Stimulated activated CD8-positive, alpha-beta memory T cell treated with anti-CD3 and anti-CD28 coated beads, Interleukin-7, amount 100 ng/mL, for 1 hour (primary cell): ENCODE data around the gene SCN11A.

Source experiments
- DNase-seq, 2 donors: peaks; one replicate each; pipeline ENCODE4 v3.0.0-alpha.2; 2020; ENCODE audit warnings: low read depth in 2 of 2

Gene SCN11A

GRCh38 chr3:39051649-39052561 is at the start of gene SCN11A, which contains the start of gene WDR48:
TSS of gene SCN11A (minus strand) at chr3:39051944. CDS start at chr3:38950362, 101,582 bp downstream.
TSS of gene WDR48 (plus strand) at chr3:39052016. CDS start at chr3:39052026, 10 bp downstream.
- DNase-seq = peak; percentile 82 to 84

- no peak for DNase-seq
These were observed 49.4 kb upstream of the SCN11A start for GRCh38 chr3:39101022-39101689.

GRCh38 chr3:39100500-39100886 is 48.7 kb upstream of the SCN11A start:
- DNase-seq = no peak

- no peak for DNase-seq
These were observed 48.2 kb upstream of the SCN11A start for GRCh38 chr3:39099738-39100499.

- DNase-seq = no peak
These were observed 47.5 kb upstream of the SCN11A start for GRCh38 chr3:39099242-39099641.

GRCh38 chr3:39098473-39099000 is 46.8 kb upstream of the SCN11A start:
- no peak for DNase-seq

- DNase-seq = no peak
These were observed 46.1 kb upstream of the SCN11A start for GRCh38 chr3:39097716-39098472.

- DNase-seq = no peak
These were observed 45.0 kb upstream of the SCN11A start for GRCh38 chr3:39096775-39097174.

- no peak for DNase-seq
These were observed 44.0 kb upstream of the SCN11A start for GRCh38 chr3:39095778-39096177.

GRCh38 chr3:39094851-39095677 is 43.3 kb upstream of the SCN11A start:
- no peak for DNase-seq

GRCh38 chr3:39090922-39091321 is 39.2 kb upstream of the SCN11A start:
- no peak for DNase-seq

- DNase-seq = no peak
These were observed 37.1 kb upstream of the SCN11A start for GRCh38 chr3:39088889-39089288.

- DNase-seq = no peak
These were observed 36.7 kb upstream of the SCN11A start for GRCh38 chr3:39088456-39088855.

- DNase-seq = no peak
These were observed 34.4 kb upstream of the SCN11A start for GRCh38 chr3:39086144-39086543.

GRCh38 chr3:39082666-39083313 is 31.0 kb upstream of the SCN11A start:
- no peak for DNase-seq

- DNase-seq = no peak
These were observed 28.3 kb upstream of the SCN11A start for GRCh38 chr3:39080026-39080425.

- DNase-seq = no peak
These were observed 27.8 kb upstream of the SCN11A start for GRCh38 chr3:39079530-39079929.

- no peak for DNase-seq
These were observed 24.2 kb upstream of the SCN11A start for GRCh38 chr3:39075910-39076309.

GRCh38 chr3:39068556-39068955 is 16.8 kb upstream of the SCN11A start:
- DNase-seq = no peak

- DNase-seq = no peak
These were observed 15.5 kb upstream of the SCN11A start for GRCh38 chr3:39067286-39067685.
